Activated gamma-delta T cell treated with Interleukin-2 at 50 U/mL for 16 hours (primary cell): ENCODE data around the gene MPIG6B.
A peak's percentile ranks its signal among the peaks of the same experiment; 100 is the strongest.

Experiments
- DNase-seq: peaks from one replicate; pipeline ENCODE4 v3.0.0-alpha.2; 2020

MPIG6B gene

GRCh38 chr6:31739639-31740396, 16.6 kb downstream of the MPIG6B start, which contains the start of gene MSH5:
Gene MSH5, plus strand, starts transcription at chr6:31740005. Its CDS starts 462 bp downstream, at chr6:31740467.
- peak; percentile 94 for DNase-seq

DNA sequence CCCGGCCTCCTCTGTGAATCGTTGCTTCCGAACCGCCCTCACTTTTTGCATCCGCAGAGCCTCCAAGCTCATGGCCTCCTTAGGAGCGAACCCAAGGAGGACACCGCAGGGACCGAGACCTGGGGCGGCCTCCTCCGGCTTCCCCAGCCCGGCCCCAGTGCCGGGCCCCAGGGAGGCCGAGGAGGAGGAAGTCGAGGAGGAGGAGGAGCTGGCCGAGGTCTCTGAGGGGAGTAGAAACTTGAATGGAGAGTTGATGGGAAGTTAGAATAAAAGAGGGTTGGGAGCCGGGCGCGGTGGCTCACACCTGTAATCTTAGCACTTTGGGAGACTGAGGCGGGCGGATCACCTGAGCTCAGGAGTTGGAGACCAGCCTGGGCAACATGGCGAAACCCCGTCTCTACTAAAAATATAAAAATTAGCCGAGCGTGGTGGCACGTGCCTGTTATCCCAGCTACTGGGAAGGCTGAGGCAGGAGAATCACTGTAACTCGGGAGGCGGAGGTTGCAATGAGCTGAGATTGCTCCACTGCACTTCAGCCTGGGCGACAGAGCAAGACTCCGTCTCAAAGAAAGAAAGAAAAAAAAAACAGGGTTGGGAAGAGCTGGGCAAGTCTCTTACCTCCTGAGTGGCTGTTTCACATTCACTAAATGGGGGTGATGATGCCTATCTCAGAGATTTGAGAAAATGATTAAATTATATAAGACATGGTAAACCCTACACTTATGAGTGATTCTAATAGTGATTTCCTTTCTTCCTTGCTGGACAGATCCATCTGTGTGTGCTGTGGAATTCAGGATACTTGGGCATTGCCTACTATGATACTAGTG, 17.4 kb downstream of the MPIG6B start:
- no peak for DNase-seq

- DNase-seq, result no peak
Measured at GRCh38 chr6:31741815-31742214, 18.6 kb downstream of the MPIG6B start.

DNA sequence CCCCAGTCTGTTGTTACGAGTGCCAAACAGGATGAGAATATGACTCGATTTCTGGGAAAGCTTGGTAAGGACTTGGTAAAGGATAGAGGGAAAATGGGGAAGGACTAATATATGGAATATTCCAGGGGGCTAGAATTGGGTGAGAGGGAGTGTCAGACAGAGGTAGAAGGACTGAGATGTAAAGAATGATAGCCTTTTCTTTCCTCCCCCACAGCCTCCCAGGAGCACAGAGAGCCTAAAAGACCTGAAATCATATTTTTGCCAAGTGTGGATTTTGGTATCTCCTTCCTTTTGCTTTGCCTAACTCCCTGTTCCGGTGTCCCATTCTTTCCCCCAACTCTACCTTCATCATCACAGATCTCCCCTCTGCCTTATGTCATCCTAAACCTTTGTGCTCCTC, 19.7 kb downstream of the MPIG6B start:
- no peak for DNase-seq

- no peak for DNase-seq
Measured at GRCh38 chr6:31744422-31744821, 21.2 kb downstream of the MPIG6B start.

- DNase-seq, result no peak
Measured at GRCh38 chr6:31749301-31750036, 26.3 kb downstream of the MPIG6B start.

DNA sequence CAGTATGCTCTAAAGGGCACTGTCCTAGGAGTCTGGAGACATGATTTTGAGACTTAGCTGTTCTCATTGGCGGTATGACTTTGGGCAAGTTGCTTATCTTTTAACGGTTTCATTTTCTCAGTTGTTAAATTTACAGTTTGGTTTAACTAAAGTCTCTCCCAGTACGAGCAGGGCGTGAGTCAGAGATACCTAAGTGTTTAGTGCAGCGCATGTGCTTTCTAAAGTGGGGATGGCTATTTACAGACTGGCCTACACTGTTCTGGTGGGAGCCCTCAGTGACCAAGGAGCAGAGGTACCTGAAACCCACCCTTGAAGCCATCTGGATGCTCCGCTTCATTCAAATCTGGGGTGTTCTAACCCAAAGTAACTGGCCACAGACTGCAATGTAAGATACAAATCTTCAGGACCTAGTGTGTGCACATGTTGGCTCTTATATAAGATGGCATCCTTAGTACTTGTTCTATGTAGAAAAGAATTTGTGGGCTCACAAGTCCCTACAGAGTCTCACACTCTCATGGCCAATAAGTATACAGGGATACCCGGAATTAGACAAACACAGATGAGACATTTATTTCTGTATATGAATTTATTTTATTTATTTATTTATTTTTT, 27.3 kb downstream of the MPIG6B start:
- DNase-seq, result no peak

GRCh38 chr6:31752739-31753319, 29.7 kb downstream of the MPIG6B start:
- DNase-seq, result no peak

DNA sequence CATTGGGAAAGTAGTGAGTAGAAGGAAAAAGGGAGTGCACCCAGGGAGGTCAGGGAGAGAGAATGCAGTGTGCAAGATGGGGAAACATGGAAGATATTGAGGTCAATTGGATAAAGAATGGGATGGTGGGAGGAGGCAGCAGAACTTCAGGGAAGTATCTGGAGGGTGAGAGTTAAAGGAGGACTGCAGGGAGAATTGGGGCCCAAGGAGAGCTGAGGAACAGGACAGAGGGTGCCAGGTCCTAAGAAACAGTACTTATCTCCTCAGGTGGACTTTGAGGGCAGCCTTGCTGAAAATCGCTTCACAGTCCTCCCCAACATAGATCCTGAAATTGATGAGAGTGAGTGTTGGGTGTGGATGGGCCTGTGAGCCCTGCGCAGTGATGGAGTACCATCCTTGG, 35.1 kb downstream of the MPIG6B start:
- DNase-seq, result no peak

GRCh38 chr6:31760790-31761189, 37.6 kb downstream of the MPIG6B start:
- no peak for DNase-seq

GRCh38 chr6:31761343-31761742, 38.2 kb downstream of the MPIG6B start:
- no peak for DNase-seq

GRCh38 chr6:31762356-31762755, 39.2 kb downstream of the MPIG6B start, which contains the start of gene SAPCD1:
Gene SAPCD1, plus strand, starts transcription at chr6:31762656. Its CDS starts 399 bp downstream, at chr6:31763055.
- DNase-seq, result no peak

- no peak for DNase-seq
Measured at GRCh38 chr6:31762878-31763618, 39.9 kb downstream of the MPIG6B start.

GRCh38 chr6:31763619-31763940, 40.4 kb downstream of the MPIG6B start:
- DNase-seq, result no peak

DNA sequence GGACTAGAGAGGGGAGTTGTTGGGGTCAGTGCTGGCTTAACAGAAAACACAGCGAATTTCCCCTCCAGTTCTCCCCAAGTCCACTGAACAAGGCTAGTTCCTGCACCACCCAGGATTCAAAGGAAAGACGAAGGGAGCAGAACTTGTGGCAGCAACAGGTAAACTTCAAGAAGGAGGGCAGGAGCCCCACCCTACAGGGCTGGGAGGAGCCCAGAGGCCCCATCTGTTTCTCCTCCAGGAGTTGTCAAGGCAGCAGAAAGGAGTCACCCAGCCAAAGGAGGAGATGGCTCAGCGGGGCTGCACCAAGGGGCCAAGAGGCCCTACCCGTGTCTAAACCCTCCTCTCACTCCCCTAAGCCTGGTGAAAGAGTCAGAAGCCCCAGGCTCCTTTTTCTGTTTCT, 41.0 kb downstream of the MPIG6B start:
- DNase-seq, result no peak

GRCh38 chr6:31765559-31765909, 42.4 kb downstream of the MPIG6B start:
- no peak for DNase-seq

DNA sequence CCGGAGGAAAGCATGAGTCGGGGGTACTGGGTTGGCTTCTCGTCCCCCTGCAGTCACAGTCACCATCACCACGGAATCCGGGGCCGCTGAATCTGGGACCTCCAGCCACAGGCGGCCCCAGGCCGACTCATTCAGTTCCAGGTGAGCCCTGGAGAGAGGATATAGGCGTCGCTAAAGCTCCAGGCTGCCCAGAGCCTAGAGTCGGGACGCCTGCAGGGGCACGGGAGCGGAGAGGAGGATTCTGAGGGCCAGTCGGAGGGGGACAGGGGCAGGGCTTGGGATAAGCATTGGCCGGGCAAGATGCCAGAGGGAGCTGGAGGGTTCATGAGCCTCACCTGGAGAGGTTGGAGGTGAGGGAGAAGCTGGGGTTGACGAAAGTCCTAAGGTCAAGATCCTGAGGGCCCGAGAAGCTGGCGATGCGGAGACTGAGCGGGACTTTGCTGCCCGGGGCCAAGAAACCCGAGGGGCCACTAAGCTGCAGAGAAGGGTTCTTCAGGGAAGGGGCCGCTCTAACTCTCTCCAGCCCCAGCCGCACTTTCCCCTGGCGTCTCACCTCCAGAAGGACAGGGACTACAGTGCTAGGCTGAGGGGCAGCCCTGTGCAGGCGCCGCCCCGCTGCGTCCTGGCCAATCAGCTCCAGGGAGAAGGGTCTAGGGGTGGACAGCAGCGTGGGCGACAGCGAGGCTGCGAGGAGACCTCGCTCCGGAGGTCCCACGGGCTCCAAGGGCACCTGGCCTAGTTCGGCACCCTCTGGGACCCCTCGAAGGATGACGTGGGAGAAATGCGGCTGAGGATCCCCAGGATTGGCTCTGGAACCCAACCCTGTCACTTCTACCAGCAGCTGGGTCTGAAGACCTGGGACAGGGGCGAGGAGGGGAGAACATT, 43.0 kb downstream of the MPIG6B start:
- DNase-seq, result no peak

DNA sequence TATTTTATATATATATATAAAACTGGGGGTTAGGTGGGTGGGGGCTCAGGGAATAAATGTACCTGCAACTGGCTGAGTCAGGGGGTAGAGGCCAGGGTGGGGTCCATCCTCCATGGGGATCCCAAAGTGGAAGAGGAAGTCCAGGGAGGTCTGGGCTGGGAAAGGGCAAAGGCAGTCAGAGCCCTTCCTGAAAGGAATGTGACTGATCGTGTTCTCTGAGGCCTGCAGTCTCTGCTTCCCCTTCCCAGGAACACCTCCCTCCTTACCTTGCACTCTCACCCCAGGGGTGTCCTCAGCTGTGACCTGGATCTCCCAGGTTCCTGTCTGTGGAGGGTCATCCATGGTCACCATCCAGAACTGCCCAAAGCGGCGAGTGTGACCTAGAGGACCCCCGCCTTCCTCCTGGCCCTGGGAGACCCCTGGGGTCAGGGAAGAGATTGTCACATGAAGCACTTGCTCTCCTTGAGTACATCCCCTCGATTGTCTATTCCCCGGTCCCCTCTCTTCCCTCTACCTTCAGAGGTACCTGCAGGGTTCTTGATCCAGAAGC, 44.0 kb downstream of the MPIG6B start:
- DNase-seq, result no peak

- DNase-seq, result no peak
Measured at GRCh38 chr6:31768363-31769257, 45.4 kb downstream of the MPIG6B start.
